GM18511 (cell line): Measurements from ENCODE around the gene CANX.

Experiments used
- ATAC-seq: cut with Tn5 transposase; IDR thresholded peaks from one replicate; pipeline ENCODE4 v1.9.1; 2021; ENCODE audit warnings: mild to moderate bottlenecking, moderate library complexity; ENCODE audit not compliant: unreplicated experiment

The CANX gene

DNA sequence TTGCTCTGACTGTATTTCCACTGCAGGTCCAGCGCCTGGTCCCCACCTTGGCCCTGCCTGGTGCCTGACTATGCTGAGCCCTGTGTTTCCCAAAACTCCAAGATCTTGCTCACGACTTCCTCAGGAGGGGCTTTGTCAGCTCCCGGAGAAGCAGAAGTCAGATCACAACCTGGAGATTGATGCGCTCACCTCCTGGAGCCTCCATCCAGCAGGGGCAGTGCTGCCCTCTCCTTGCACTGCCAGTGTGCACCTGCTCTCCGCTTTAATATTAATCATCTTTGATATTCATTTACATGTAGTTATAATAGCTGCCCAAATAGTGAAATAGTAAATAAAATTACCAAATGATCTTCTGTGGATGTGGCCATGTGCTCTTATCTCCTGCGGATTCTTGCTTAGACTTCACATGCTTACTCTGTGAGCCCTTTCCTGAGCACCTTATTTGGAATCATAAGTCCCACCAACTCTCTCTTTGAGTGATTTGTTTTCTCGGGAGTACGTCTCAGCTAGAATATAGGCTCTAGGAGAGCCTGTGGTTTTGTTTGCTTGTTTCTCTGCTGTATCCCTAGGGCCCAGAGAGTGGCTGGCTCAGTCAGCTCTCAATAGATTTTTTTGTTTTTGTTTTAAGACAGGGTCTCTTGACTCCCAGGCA is 51.2 kb downstream of the CANX start:
- no peak for ATAC-seq

DNA sequence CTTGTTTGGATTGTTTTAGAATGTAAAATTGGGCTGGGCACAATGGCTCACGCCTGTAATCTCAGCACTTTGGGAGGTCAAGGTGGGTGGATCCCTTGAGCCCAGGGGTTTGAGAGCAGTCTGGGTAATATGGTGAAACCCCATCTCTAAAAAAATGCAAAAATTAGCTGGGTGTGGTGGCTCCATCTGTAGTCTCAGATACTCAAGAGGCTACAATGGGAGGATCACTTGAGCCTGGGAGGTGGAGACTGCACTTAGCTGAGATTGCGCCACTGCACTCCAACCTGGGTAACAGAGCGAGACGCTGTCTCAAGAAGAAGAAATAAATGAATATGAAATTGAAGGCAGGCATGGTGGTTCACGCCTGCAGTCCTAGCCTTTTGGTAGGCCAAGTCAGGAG is 55.2 kb downstream of the CANX start:
- no peak for ATAC-seq

DNA sequence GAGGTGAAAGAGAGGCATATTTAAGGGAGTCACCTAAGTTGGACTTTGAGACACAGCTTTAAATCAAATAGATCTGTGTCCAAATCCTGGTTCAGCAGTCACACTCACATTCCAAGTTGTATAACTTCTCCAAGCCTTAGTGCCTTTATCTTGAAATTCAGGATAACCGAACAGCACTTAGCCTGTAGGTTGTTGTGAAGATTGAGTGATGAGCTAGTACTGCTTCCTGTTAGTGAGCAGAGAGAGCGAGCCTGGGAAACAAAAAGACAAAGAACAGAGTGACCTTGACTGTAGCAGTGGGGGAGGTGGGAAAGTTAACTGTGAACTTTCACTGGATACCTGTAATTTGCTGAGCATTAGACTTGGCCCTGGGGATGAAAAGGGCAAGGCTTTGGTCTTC is 56.3 kb downstream of the CANX start:
- no peak for ATAC-seq

DNA sequence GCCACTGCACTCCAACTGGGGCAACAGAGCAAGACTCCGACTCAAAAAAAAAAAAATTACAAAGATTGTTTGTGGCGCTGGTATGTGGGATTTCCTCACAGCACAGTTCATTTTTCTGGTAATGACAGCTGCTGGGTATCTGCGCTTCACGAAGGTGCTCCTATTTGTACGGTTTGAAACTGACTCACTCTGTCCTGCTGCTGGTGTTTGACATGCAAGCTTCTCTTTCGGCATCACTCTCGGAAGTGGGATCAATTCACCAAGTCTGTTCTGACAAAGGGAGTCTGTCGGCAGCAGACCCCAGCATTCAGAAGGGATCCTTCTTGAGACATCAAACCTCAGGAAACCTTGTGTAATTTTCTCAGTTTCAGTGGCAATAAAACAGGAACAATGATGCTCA is 60.2 kb downstream of the CANX start:
- no peak for ATAC-seq

DNA sequence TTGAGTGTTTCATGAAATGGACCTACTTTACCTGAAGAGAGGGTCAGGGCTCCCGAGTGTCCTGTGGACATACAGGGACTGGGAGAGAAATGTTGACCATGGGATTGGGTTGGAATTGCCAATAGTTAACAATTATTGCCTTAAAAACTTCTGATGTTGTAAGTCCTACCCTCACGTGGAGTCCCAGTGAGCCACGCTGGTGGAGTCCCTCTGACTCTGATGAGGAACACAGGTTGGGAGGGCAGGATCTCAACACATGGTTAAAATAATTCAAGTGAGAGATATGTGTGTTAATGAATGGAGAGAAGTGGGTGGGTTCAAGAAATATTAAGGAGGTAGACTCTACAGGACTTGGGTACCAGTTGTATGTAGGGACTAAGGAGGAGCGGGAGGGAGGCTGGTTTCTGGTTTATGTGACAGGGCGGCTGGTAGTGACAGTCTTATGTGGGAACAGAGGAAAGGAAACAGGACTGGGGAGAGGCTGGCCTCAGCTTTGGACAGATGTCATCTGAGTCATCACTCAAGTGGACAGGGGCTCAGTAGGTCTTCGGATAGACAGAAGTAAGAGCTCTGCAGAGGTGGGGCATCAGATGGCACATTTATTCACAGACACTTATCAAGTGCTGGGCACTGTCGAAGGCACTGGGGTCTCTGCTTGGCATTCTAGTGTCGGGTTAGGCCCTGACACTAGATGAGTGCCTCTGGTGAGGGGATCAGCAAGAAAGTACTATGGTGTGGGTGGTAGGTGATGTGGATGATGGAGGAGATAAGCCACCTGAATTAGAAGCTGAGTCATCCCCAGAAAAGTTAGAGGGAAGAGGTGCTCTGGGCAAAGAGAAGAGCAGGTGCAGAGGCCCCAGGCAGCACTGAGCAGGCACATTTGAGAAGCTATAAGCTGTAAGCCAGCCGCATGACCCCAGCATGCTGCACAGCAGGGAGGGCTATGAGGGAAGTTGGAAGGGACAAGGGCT is 61.1 kb downstream of the CANX start:
- ATAC-seq: peak; percentile 69

DNA sequence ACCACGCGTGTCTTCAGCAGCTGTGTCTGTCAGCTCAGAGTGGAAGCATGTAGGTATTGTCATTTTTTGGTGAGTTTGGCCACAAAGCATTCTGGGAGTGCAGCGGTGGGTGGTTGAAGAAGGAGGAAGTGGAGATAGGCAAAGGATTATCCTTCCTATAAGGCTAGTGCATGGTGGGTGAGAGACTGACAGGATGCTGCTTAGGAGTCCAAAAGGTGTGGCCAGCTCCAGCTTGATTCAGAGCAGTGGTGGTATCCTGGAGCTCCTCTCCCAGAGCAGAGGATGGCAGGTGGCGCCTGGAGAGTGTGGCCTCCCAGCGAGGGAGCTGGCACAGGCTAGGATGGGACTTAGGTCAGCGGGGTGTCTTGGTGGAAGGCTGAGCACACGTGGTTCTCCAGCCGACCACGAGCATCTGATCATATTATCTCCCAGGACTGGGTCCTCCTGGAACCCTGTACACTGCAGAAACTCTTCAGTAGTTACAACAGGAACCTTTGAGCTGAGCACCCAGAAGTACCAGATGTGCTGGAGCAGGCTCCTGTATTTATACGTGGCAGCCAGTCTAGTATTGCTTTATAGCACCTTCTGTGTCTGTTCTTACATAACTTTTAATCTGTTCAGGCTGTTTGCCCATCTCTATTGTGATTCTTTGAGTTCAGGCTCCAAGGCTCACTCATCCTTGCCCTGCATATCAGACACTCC is 63.5 kb downstream of the CANX start:
- ATAC-seq: no peak

DNA sequence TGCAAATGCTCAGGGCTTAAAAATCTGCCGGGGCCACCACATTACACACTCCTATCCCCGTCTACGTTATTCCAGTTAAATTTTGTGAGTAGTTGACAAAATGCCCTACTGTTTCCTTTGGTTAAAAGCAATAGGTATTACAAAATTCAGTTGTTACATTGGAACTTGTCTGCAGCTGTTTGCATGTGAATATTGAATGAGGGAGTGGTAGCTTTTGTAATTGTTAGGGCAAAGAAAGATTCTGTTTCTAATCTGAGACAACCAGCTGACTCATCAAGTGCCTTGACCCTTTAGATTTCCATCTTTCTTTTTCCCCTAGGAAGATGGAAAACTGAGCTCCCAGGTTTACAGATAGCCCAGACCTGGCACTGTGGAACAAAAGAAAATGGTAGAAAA is 64.0 kb downstream of the CANX start:
- ATAC-seq: no peak

DNA sequence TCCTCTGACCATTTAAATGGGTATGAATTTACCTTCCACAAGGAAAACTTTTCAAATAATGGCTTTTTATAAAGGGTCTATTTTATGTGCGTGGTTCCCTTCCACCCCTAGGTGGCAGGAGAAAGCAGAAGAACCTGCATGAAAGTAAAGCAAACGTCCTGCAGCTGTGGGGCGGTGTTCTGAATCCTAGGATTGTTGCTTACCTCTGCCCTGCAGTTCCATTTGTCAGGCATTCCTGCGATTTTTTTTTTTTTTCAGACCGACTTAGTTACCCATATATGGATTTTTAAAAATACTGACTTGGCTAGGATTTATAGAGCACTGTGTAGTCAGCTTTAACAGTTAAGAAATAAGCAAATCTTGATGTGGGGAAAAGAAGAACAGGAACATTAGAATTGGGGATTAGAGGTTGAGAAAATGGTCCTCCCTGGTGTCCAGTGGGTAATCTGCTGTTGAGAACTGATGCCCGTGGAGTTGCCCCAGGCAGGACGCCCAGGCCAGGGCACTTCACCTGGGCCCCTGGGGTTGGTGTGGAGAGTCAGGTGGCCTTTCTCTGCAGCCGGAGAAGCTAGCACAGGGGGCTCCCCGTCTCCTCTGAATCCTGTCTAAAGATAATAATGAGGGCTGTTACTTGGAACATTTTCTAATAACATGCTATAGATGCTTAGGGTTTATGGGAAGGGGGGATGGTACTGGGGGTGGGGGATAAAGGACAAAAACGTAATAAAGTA is 64.6 kb downstream of the CANX start:
- peak; percentile 46 for ATAC-seq

DNA sequence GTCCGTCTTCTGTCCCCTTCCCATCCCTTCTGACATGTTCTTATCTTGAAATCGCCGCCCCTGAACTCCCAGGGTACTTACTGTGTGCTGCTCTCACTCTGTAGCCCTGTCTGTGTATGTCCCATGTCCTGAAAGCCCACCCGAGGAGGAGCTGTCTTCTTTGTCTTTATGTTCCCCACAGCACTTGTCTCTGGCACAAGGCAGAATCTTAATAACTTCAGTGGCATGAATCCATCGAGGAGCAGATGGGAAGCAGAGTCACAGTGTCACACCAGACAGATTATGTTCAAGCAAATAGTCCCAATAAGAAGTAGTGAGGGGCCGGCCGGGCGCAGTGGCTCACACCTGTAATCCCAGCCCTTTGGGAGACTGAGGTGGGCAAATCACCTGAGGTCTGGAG is 65.3 kb downstream of the CANX start:
- no peak for ATAC-seq

DNA sequence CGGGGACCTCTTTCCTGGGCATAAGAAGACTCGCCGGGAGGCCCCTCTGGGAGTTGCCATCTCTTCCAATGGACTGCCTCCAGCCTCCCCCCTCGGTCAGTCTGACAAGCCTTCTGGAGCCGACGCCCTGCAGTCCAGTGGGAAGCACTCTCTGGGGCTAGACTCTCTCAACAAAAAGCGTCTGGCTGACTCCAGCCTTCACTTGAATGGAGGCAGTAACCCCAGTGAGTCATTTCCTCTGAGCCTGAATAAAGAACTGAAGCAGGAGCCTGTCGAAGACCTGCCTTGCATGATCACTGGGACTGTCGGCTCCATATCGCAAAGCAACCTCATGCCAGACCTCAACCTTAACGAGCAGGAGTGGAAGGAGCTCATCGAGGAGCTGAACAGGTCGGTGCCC is 66.6 kb downstream of the CANX start:
- ATAC-seq: no peak

DNA sequence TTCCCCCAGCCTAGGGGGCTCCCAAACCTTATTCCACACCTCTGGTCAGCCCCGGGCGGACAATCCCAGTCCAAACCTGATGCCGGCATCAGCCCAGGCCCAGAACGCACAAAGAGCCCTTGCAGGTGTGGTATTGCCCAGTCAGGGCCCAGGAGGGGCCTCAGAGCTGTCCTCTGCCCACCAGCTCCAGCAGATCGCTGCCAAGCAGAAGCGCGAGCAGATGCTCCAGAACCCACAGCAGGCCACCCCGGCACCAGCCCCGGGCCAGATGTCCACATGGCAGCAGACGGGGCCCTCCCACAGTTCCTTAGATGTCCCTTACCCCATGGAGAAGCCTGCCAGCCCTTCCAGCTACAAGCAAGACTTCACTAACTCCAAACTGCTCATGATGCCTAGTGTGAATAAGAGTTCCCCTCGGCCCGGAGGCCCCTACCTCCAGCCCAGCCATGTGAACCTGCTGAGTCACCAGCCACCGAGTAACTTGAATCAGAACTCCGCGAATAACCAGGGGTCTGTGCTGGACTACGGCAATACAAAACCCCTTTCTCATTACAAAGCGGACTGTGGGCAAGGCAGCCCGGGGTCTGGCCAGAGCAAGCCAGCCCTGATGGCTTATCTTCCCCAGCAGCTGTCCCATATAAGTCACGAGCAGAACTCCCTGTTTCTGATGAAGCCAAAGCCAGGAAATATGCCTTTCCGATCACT is 67.4 kb downstream of the CANX start:
- ATAC-seq: no peak

DNA sequence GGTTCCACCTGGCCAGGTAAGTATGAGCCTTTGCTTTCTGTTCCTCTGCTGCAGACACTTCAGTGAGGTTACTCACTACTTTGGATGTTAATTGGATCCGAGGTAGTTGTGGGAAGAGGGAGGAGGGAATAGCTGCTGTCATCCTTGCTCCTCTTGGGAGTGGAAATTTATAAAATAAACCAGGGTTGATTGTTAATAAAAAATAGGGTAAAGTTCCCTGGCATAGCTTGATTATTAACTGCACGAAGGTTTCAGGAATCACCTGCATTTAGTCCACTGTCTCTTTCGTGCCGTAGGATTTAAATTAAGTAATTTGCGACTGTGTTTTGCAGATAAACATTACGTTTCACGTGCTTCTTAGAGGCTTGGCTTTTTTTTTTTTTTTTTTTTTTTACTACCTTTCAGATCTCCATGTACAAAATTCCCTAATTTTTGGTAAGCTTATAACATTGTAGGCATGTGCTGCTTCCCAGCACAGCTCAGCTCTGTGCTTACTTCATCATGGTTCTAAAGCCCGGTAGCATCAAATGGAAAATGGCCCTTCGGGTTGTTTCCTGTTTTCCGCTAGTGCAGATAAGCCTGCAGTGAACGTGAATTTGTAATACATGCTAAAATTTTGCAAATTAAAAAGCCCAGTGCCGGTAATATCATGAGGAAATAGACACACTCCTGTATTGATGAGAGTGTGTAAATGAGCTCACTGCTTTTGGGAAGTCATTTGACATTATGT is 68.1 kb downstream of the CANX start:
- no peak for ATAC-seq

DNA sequence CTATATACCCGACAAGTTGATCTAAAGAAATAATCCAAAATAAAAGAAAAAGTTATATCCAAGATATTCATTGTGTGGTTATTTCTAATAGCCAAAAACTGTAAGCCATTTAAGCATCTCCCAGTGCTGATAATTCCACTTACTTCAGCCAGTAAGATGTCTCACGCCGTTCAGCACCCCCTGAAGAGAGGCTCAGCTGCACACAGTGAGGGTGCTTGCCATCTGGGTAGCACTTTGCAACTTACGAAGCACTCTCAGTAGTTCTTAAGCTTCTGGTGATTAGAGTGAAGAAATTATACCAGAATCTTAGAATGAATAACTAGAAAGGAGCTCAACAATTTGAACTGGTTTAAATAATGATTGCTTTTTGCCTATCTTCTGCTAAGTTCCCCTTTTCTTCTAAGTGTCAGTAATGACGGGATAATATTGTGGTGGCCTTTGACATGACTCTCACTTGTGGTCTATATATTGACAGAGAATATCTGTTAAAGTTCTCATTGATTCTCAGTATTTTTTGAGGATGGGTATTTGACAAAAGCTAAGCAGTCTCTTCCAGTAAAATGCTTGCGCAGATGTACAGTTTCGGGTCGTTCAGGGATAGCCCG is 68.8 kb downstream of the CANX start:
- no peak for ATAC-seq

DNA sequence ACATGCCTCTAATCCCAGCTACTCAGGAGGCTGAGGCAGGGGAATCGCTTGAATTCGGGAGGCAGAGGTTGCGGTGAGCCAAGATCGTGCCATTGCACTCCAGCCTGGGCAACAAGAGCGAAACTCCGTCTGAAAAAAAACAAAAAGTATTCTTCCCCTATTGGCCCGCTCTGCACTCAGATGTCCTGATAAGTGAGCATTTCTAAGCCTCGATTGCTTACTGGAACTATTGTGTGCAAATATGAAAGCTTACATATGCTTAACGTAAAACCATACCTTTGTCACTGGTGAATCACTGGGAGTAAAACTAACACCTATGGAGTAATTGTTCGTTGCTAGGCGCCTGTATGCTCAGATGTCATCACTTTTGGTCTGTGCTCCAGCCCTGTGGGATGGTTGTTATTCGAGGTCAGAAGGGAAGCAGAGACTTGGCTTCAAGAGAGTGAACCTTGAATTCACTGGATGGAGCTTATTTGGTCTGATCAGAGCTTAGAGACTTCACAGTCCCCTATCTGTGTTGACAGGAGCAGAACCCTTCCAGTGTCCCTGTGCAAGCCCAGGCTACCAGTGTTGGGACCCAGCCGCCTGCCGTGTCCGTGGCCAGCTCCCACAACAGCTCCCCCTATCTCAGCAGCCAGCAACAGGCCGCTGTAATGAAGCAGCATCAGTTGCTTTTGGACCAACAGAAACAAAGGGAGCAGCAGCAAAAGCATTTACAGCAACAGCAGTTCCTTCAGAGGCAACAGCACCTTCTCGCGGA is 69.7 kb downstream of the CANX start:
- no peak for ATAC-seq

DNA sequence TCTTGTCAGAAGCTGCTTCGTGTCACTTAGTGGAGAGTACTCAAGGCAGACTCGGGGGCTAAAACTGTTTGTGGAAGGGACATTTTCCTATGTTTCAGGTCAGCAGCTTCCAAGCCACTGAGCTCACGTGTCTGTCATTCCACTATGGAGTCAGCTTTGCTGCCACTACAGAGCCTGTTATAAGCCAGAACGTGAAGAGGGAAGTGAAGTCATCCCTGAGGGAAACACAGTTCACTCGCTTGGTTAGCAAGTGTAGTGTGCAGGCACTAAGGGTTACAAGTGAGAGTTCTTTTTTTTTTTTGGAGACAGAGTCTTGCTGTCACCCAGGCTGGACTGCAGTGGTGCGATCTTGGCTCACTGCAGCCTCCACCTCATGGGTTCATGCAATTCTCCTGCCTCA is 70.5 kb downstream of the CANX start:
- no peak for ATAC-seq

DNA sequence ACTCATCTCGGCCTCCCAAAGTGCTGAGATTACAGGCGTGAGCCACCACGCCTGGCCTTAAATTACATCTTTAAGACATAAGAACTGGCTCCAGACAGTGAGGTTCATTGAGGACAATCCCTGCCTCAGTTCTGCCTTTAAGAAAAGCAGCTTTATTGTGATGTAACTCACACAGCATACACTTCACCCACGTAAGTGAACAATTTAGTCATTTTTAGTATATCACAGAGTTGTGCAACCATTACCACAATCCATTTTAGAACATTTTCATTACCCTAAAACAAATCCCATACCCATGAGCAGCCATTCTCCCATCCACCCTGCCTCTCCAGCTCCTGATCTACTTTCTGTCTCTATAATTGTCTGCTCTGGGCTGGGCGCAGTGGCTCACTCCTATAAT is 71.0 kb downstream of the CANX start:
- no peak for ATAC-seq

DNA sequence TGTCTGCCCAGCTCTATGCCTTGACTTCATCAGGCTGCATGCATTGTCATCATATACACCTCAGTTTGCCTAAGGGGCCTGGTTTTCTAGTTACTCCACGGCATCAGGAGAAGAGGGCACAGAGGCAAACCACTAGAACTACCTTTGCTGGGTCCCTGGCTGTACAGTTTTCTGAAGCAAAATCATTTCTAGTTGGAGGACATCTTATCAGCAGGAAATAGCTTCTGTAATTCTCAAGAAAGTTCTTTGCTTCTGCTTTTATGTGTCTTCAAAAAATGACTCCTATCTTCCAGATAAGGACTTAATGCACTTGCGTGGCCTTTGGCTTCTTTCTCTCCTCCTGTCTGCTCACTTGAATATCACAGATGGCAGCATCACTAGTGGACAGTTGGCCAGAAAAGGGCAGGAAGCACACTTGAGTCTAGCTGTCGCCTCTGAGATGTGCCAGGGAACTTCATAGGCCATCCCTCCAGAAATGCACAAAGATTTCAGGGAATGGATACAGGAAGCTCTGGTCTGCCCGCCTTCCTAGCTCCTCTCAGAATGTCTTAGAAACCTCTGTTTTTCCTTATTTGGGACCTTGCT is 72.6 kb downstream of the CANX start:
- ATAC-seq: no peak

DNA sequence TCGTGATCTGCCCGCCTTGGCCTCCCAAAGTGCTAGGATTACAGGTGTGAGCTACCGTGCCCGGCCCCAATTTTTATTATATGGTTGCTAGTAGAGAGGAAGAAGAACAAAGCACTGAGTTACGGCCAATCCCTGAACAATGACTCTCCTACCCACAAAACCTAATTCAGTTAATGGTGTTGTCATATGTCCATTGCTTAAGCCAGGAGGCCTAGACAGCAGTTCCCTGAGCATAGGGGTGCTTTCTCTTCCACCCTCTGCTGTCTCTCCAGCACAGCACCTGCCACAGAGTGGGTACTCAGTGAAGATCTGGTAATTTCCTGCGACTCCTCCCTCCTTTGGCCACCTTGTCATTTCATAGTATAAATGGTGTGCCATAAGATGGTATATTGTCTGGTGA is 73.6 kb downstream of the CANX start:
- no peak for ATAC-seq
